GM19463 (cell line): ENCODE results near the gene ARID5B.

ENCODE experiments used
- ATAC-seq: cut with Tn5 transposase; IDR thresholded peaks from one replicate; pipeline ENCODE4 v1.9.1; 2021; ENCODE audit warnings: mild to moderate bottlenecking, moderate library complexity; ENCODE audit not compliant: unreplicated experiment

ARID5B gene

DNA sequence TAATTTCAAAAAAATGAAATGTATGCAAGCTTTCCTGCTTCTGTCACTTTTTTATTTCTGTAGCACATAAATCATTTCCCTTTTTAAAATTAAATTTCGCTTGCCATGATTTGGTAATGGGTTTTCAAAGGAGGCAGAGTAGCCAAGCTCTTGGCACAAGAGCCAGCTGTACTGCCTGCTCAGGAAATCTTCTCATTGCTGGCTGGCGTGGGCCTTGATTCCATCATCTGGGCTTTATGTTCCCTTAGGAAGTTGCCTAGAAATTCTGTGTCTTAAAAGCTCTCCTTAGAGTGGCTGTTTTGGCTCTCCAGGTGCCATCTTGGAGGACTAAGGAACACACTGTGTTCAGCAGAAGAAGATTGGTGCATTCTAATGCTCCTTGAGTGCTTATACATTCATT, 107.4 kb downstream of the ARID5B start:
- ATAC-seq: no peak

GRCh38 chr10:62010366-62010765, 108.9 kb downstream of the ARID5B start:
- no peak for ATAC-seq

DNA sequence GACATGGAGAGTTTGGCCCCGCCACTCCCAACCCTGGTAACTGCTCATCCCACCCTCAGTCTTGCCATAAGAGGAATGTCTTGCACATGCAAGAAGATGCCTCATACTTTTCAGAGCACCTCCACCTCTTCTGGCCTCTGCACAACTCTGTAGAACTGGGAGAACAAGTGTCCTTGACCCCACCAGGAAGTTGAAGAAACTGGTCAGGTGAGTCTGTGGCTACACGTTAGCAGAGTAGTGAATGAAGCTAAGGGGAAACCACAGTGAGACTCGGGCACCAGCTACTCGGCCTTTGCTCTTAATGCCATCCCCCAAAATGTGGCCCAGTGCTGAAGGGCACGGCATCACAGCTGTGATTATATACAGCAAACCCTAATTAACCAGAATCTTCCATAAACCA, 110.1 kb downstream of the ARID5B start:
- peak; percentile 47 for ATAC-seq

DNA sequence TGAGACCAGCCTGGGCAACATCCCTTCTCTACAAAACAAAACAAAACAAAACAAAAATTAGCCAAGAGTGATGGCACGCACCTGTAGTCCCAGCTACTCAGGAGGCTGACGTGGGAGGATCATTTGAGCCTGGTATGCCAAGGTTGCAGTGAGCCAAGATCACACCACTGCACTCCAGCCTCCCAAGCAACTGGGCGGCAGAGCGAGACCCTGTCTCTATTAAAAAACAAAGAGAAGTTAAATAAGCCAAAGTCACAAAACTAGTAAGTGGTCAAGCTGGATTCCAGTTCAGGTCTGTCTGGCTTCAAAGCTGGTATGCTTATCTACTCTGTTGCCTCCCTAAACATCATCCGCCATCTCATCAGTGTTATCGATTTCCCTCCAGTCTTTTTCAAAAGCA, 110.8 kb downstream of the ARID5B start:
- no peak for ATAC-seq

DNA sequence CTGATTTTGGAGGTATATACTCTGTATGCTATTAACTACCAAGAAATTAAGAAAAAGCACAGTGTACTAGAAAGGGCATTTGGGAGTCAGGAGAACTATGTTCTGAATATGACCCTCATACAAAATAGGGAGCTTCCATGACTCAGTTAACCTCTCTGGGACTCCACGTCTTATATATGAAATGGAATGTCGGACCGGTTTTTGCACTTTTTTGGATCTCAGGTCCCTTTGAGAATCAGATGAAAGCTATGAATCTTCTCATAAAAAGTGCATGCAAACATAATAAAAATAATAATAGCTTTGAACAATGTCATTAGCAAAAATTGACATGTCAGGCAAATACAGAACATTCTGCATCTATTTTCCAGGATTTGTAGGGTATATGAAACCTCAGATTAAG, 113.0 kb downstream of the ARID5B start:
- ATAC-seq: no peak

GRCh38 chr10:62015994-62016393, 114.5 kb downstream of the ARID5B start:
- ATAC-seq: no peak

DNA sequence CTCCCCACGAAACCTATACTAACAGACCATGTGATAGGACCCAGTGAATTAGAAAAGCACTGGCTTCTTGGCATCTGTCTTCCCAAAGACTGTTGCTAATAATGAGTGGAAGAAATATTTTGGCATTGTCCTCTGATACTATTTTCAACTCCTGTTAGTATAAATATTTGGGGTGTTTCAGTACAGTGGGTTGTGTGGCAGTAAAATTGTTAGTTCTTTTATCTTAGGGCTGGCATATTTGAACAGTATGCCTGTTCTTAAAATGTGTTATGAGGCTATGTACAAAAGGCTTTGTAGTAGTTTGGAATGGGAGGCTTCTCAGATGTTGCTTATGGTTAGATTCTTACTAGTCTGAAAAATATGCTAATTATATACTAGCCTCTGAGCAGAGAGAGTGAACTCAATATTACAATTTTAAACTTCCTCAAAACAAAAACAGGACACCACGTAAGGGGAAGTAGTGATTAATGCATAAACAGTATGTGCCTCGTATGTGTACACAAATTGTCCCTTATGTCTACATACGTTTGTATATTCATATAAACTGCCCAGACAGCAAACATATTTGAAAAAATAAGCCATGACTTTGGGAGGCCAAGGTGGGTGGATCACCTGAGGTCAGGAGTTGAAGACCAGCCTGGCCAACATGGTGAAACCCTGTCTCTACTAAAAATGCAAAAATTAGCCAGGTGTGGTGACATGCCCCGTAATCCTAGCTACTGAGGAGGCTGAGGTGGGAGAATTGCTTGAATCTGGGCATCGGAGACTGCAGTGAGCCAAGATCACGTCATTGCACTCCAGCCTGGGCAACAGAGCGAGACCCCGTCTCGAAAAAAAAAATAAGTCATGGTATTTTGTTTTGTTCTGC, 115.4 kb downstream of the ARID5B start:
- peak; percentile 45 for ATAC-seq

DNA sequence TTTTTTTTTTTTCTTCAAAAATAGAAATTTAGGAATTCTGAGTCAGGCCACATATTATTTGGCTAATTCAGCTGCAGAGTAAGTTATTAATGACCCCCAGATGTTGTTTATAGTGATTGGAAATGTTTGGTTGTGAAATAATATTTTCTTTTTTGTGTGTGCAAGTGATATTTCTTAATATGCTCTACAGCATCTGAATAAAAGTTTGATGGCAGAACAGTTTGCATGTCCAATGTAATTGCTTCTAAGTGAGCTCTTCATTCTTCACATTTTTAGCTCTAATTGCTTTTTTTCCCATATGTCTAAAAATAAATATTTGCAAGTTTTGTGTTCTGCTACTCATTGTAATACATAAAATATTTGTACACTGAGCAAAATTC, 116.0 kb downstream of the ARID5B start:
- ATAC-seq: no peak

- no peak for ATAC-seq
Measured at GRCh38 chr10:62018131-62018911, 116.8 kb downstream of the ARID5B start.

DNA sequence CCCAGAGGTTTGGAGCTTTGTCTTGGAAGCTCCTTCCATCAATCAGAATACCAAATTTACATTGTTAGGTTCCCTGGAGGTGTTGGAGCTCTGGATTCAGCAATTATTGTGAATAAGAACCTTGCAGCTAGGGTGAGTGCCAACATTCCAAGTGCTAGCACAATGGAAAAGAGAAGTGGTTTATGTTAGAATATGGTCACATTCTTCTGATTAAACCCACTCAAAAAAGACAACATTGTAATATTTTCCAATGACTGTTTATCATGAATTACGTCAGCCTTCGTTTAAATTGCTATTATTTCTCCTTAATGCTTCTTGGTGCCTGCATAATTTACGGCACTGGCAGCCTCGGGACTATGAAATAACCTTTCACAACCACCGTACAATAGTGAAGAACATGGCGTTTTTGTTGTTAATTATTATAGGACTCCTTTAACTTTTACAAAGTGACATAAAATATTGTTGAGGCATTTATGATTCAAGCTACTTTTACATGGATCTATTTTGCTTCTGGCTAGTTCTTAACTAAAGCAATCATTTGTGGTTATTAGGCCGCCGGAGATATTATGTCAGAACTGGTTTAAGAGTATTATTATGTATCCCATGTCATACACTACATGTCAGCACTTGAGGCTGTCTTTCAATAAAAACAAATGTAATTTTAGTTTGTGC, 117.7 kb downstream of the ARID5B start:
- ATAC-seq: no peak

DNA sequence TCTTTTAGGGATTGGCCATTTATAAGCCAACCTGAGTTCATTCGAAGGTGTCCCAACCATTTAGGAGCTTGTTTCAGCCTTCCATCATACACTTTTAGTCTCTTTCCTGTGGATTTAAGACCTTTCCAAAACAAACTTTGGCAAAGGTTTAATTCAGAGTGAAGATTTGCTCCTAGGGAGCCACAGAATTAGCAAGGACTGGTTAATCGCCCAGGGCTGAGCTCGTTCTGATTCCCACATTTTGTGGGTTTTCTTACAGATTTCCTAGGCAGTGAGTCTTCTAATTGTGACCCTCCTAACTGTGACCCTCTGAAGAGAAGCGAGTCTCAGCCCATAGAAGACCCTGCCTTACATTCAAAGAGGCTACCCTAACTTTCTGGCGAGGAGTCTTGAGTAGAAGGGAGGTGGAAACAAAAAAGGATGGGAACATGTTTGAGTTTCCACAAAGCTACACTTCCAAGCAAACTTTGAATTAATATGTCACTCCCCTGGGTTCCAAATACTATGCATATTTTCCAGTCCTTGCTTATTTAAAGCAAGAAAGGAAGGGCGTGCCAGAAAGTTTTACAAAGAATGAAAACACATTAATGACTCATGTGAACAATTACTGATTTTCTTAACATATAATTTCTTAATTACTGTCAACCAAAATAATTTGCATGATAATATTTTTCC, 118.3 kb downstream of the ARID5B start:
- ATAC-seq: no peak

- ATAC-seq: no peak
Measured at GRCh38 chr10:62021128-62021665, 119.7 kb downstream of the ARID5B start.

DNA sequence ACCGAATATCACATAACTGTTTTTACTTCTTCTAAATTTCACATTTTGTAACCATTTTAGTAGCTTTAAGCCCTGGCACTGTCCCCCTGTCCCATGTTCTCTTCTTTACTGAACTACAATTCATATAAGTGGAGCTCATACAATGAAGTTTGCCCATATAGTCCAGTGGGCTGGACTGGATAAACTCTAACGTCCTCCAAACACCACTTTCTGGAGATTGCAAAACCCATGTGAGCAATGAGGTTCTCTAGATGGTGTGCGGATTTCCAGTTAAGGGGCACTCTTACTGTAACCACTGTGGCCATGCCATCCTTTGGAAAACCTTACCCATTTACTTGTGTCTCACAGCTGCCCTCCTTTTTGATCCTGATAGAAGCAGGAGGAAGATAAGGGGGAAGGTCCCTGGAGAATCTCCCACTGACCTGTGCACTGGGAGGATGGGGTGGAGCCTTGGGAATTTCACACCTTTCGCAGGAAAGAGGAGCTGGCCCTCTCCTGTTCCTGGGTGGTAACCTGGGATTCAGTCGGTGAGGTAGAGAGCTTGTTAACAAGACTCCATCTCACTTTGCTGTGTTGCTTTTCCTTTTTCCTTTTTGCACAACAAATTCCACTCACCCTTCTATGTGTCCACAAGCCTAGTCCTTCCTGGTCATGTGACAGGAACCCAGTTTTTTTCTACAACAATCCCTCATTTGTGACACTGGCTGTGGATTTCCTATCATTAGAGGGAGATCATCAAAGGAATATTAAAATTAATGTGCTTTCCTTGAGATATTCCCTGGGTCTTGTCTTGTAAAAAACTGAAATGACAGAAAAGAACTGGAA, 120.7 kb downstream of the ARID5B start:
- ATAC-seq: no peak

DNA sequence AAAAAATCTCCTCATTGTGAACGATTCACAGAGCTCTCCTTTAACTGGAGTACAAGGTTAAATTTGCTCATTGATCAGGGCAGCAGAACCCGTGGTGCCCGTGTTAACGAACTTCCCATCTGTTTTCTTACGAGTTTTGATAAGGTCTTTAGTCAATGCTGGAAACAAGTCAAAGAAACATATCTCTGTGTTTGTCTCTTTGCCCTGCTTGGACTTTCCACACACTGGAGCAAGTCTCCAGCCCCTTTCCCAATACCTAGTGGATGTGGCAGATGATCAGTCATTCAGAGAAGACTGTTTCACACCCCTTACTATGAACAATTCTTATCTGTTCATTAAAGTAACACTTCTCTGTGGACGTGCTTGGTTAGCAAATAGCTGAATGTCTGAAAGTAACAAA, 121.3 kb downstream of the ARID5B start:
- ATAC-seq: no peak

DNA sequence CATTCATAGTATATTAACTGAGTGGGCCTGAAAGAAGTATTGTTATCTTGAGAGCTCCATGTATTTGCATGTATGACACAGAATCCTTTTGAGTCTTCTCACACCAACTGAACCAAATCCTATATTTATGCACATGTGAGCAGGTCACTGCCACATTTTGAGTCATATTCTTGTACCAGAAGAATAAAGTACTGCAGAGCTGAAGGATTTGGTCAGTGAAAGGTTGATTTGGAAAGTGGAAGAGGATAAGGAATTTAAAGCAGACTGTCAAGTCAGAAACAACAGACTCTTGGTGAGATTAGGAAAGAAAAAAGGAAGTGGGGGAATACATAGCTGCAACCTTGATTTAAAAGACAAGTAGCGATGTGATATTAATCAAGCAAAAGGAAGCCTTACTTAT, 121.8 kb downstream of the ARID5B start:
- ATAC-seq: no peak

DNA sequence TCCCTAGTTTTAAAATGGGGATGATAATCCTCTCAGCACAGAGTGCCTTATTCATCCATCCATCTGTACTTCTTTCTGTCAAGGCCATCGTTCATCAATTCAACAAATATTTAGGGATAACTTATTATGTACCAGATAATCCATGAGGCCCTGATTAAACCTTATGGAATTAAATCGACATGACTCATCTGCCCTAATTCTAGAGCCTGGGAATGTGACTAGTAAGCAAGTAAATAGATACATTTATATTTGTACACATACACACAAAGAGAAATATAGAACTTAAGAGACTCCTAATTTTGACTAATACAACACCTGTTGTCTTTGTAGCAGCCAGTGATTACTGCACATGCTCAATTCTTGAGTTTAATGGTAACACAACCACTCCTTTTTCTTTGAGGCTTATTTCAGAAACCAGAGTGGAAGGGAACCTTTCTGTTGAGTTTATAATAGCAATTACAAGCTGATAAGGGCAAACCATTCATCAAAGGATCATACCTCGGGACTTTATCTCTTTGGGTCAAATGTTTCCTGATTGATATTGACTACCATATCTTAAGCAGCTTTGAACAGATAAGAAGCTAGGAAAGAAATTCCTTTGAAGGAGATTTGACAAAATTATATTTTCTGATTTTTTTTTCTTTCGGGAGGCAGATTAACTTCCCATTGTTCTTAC, 122.7 kb downstream of the ARID5B start:
- no peak for ATAC-seq

GRCh38 chr10:62025134-62025794, 123.8 kb downstream of the ARID5B start:
- ATAC-seq: no peak

GRCh38 chr10:62025901-62026879, 124.7 kb downstream of the ARID5B start:
- ATAC-seq: no peak
